Common myeloid progenitor, CD34-positive (primary cell): ENCODE results near the gene SHPK.

Experiments used
- CTCF ChIA-PET: fragments of 350-600 bp; sonication (Branson Sonifier 250); formaldehyde crosslinking; loops from one replicate; lab custom pipeline; 2021; ENCODE audit warnings: antibody characterized with exemption; lab: Charles Lee
- POLR2A ChIA-PET: fragments of 350-600 bp; sonication (Branson Sonifier 250); formaldehyde crosslinking; loops from one replicate; lab custom pipeline; 2021; ENCODE audit warnings: antibody characterized with exemption; lab: Charles Lee
- DNase-seq, 3 donors: peaks; one replicate each; pipeline versions ENCODE4 v3.0.0 to v3.0.0-alpha.2; 2013
- H3K27ac ChIP-seq, 2 experiments: 1 replicate in 1 of 2; 2 replicates in 1 of 2; pipeline ENCODE4 v1.7.0; 2013; ENCODE audit warnings: inconsistent platforms in 2 of 2, low read length in 2 of 2, mild to moderate bottlenecking in 2 of 2, low read depth in 1 of 2, moderate library complexity in 1 of 2; ENCODE audit not compliant: severe bottlenecking in 2 of 2, insufficient read depth in 1 of 2, poor library complexity in 1 of 2
- H3K27me3 ChIP-seq, 5 experiments: replicated peaks in 2 of 5; 1 replicate in 3 of 5; 2 replicates in 2 of 5; pipeline versions ENCODE4 v1.6.1 to v1.7.0; 2013; ENCODE audit warnings: low read length in 4 of 5, mild to moderate bottlenecking in 2 of 5, moderate library complexity in 2 of 5, inconsistent platforms in 1 of 5; ENCODE audit not compliant: insufficient read depth in 5 of 5, control insufficient read depth in 4 of 5
- H3K36me3 ChIP-seq, 4 experiments: 1 replicate in 2 of 4; 2 replicates in 2 of 4; pipeline versions ENCODE4 v1.6.1 to v1.7.0; 2013; ENCODE audit warnings: low read length in 3 of 4, control low read depth in 1 of 4, mild to moderate bottlenecking in 1 of 4; ENCODE audit not compliant: control insufficient read depth in 4 of 4, insufficient read depth in 4 of 4
- H3K4me1 ChIP-seq, 4 experiments: 1 replicate in 3 of 4; 2 replicates in 1 of 4; pipeline versions ENCODE4 v1.6.1 to v1.7.1; 2013; ENCODE audit warnings: low read length in 3 of 4, mild to moderate bottlenecking in 3 of 4, control low read depth in 1 of 4, inconsistent platforms in 1 of 4, moderate library complexity in 1 of 4; ENCODE audit not compliant: control insufficient read depth in 4 of 4, insufficient read depth in 4 of 4; ENCODE audit errors: control extremely low read depth in 1 of 4
- H3K4me3 ChIP-seq, 7 experiments: 1 replicate in 4 of 7; 2 replicates in 3 of 7; pipeline versions ENCODE4 v1.5.1 to v1.7.0; 2013; ENCODE audit warnings: mild to moderate bottlenecking in 7 of 7, low read length in 6 of 7, moderate library complexity in 6 of 7, inconsistent platforms in 2 of 7, low read depth in 2 of 7, control low read depth in 1 of 7; ENCODE audit not compliant: insufficient read depth in 4 of 7, control insufficient read depth in 1 of 7; ENCODE audit errors: extremely low read depth in 1 of 7
- H3K9me3 ChIP-seq, 5 experiments: 1 replicate in 4 of 5; 2 replicates in 1 of 5; pipeline versions ENCODE4 v1.6.1 to v1.7.1; 2013; ENCODE audit warnings: low read length in 4 of 5, mild to moderate bottlenecking in 2 of 5, inconsistent platforms in 1 of 5, low read depth in 1 of 5, moderate library complexity in 1 of 5; ENCODE audit not compliant: control insufficient read depth in 4 of 5, insufficient read depth in 2 of 5; ENCODE audit errors: control extremely low read depth in 1 of 5
- WGBS: methylation state at CpG from one replicate; pipeline ENCODE4 v1.1.5; 2013; ENCODE audit not compliant: insufficient coverage; 5-methylcytosine and 5-hydroxymethylcytosine counted together

SHPK gene

DNA sequence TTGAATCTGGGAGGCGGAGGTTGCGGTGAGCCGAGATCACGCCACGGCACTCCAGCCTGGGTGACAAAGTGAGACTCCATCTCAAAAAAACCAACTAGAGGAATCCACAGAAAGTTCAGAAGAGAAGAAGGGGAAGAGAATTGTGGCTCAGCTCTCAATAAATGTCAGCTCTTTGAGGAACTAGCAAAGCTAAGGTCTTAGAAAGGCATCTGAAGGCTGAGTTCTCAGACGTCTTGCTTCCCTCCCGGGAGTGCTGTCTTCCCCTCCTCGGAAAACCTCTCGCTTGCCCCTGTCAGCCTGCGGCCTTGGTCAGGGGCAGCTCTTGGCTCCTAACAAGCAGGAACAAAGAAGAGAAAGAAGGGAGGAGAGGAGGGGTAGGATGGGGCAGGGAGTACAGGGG is 5.3 kb downstream of the SHPK start:
- Histone ChIP-seq H3K27ac (no peak overlapping the region), H3K27me3 (no peaks in the 10 kb centered on the region), H3K36me3 (peaks cover 6 to 39% (median 27%) of the 10 kb centered on the region in 4 experiments), H3K4me3 (no peak overlapping the region), H3K4me1 (peaks cover 0 to 8% (median 5%) of the 10 kb centered on the region in 4 experiments), H3K9me3 (no peaks in the 10 kb centered on the region)
- no peak for DNase-seq
- ChIA-PET POLR2A (no interaction called here), CTCF (interaction anchor here (2.2 kb wide), 1 partner anchor 16 kb away, joined by 8 read pairs; no protein-coding TSS in a partner anchor)
- WGBS = 97% methylated on average over 5 of the region's 10 CpGs

DNA sequence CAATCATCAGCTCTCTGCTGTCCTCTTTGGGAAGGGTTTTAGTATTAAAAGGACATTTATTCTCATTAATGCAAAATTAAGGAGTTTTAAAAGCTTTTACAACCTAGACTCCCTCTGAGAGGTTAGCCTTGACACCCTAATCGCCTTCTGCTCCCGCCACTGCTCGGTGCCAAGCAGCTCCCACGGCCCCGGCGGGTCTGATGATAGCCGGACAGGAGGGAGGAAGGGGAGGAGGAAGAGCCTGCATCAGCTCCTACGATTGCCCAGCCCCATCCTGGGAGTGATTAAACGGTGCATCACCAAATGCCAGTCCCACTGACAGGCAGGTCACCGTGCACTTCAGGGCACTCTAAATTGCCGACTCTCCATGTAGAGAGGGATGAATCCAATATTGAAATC is 8.3 kb downstream of the SHPK start:
- H3K27me3 ChIP-seq = no peaks in the 10 kb centered on the region
- H3K36me3 ChIP-seq = peaks cover 11 to 59% (median 43%) of the 10 kb centered on the region in 4 experiments
- H3K27ac ChIP-seq = no peak overlapping the region
- H3K4me3 ChIP-seq = no peak overlapping the region
- no peak for DNase-seq
- CTCF ChIA-PET = interaction anchor here (0.6 to 0.9 kb wide), 3 partner anchors 9 to 200 kb away, joined by 3 read pairs; no protein-coding TSS in a partner anchor
- WGBS = 95% methylated on average over 7 of the region's 11 CpGs
- no peaks in the 10 kb centered on the region for H3K4me1 ChIP-seq
- POLR2A ChIA-PET = no interaction called here
- H3K9me3 ChIP-seq = no peaks in the 10 kb centered on the region

DNA sequence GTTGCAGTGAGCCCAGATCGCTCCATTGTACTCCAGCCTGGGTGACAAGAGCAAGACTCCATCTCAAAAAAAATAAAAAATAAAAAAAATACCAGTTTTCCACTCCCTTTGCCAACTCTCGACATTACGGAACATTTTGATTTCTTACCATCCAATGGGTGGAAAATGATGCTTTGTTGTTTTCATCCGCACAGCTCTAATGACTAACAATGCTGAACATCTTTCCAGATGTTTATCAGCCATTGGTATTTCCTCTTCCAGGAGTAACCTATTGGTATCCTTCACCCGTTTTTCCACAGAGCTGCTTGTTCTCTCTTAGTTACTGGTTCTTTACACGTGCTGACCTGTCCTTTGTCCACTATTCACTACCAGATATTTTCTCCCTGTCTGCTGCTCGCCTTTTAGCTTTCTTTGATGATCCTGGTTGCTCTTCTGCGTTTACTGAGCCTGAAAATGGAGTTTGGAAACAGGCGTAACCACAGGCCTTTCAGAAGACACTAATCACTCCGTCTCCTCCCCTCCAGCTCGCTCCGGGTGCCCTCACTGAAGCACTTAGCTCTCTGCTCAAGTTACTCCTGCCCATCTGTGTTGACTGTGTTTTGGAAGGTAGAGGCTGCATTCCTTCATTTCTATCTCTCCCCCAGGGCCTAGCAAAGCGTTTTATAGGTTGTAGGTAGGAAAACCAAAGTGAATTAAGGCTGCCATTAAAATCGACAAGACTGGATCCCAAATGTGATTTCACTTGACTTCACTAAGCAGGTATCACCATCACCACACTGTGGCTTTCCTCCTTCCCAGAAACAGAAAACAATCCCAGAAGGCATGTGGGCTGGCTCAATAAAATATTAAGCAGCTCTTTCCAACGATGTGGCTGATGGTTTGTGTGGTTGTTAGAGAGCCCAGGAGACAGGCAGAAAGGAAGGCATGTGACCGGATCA is 8.9 kb downstream of the SHPK start:
- Histone ChIP-seq H3K27ac (no peak overlapping the region), H3K36me3 (peaks cover 14 to 60% (median 43%) of the 10 kb centered on the region in 4 experiments), H3K27me3 (no peaks in the 10 kb centered on the region), H3K4me3 (no peak overlapping the region), H3K9me3 (no peaks in the 10 kb centered on the region), H3K4me1 (no peaks in the 10 kb centered on the region)
- 84% methylated on average over 10 of the region's 16 CpGs for WGBS
- DNase-seq = no peak
- ChIA-PET POLR2A (no interaction called here), CTCF (interaction anchor here (0.6 to 0.9 kb wide), 3 partner anchors 10 to 201 kb away, joined by 3 read pairs; no protein-coding TSS in a partner anchor)

DNA sequence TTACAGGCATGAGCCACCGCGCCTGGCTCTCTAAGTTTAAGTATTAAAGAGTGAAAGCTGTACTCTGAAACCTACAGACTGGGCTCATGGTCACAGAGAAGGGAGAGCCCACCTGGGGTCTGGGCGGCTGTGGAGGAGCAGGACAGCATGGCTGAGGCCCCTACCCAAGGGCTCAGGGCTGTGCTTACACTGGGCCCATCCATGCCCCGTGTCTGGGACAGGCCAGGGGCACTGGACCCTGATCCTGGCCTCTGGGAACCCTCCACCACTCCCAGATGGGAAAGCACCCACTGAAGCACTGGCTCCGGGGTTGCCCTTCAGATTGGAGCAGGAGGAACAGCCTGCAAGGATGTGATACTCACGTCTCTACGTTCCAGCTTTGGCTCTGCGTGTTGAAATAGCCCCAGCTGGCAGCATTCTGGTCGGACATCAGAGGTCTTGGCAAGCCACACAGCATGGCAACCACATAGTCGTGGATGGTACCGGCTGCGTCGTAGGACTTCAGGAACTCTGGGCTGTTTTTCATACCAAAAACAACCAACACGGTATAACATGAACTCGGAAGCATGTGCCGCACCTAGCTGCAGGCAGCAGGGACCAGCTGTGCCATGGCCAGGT is 13.0 kb downstream of the SHPK start:
- ChIA-PET CTCF (interaction anchor here (1.2 kb wide), 1 partner anchor 13 kb away, joined by 3 read pairs; the partner anchor contains the start of genes CTNS and SHPK), POLR2A (no interaction called here)
- Histone ChIP-seq H3K9me3 (peaks cover 0 to 9% (median 0%) of the 10 kb centered on the region in 5 experiments), H3K27me3 (no peaks in the 10 kb centered on the region), H3K27ac (no peak overlapping the region), H3K4me3 (no peak overlapping the region), H3K36me3 (peaks cover 20 to 74% (median 48%) of the 10 kb centered on the region in 4 experiments), H3K4me1 (no peaks in the 10 kb centered on the region)
- 96% methylated on average over 14 of the region's 16 CpGs for WGBS
- no peak for DNase-seq

DNA sequence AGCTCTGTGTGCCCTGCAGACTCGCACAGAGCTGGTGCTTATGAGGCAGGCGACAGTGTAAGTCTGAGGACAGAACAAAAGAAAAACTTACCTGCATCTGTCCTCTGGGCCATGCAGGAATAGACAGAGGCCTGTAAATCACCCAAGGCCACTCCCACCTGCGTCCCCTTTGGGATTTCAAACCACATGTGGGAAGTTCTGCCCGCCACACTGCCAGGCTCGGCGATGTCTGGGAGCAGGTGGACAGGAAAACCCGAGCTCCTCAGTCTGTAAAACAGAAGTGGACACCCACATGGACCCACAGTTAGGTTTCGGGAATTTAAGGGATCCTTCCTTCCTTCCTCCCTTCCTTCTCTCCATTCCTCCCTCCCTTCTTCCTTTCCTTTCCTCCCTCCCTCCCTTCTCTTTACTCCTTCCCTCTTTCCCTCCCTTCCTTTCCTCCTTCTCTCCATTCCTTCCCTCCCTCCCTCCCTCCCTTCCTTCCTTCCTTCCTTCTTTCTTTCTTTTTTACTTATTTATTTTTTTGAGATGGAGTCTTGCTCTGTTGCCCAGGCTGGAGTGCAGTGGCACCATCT is 14.8 kb downstream of the SHPK start:
- DNase-seq = no peak
- Histone ChIP-seq H3K27me3 (no peaks in the 10 kb centered on the region), H3K27ac (no peak overlapping the region), H3K4me3 (no peak overlapping the region), H3K4me1 (no peaks in the 10 kb centered on the region), H3K9me3 (peaks cover 1 to 21% (median 7%) of the 10 kb centered on the region in 5 experiments), H3K36me3 (peaks cover 24 to 77% (median 49%) of the 10 kb centered on the region in 4 experiments)
- ChIA-PET POLR2A (interaction anchor here (0.5 kb wide), 1 partner anchor 759 kb away, joined by 3 read pairs; no protein-coding TSS in a partner anchor), CTCF (interaction anchor here (0.5 kb wide), 1 partner anchor 798 kb away, joined by 3 read pairs; no protein-coding TSS in a partner anchor)
- WGBS = 96% methylated on average over 7 of the region's 8 CpGs

DNA sequence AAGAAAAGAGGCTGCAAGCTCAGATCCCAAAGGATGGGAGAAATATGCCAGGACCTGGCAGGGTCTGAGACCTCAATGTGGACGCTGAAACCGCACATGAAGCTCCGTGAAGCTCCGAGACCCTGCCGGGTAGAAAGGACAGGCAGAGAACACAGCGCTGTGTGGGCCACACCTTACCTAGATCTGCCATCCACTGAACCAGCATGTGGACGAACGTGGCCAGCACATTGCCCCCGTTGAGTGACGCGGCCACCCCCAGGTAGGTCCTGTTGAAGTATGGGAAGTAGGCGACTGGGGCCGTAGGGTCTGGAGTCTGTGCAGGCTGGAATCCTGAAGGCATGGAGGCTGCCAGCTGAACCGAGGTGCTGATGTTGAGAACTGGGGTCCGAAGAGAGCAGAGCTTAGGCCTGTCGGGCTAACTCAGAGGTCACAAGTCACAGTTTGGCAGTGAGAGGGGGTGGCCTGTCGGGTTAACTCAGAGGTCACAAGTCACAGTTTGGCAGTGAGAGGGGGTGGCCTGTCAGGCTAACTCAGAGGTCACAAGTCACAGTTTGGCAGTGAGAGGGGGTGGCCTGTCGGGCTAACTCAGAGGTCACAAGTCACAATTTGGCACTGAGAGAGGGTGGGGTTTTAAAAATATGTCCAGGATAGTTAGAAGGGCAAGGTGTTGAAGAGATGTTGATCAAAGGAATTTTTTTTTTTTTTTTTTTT is 20.7 kb downstream of the SHPK start:
- 97% methylated on average over 16 of the region's 18 CpGs for WGBS
- H3K4me3 ChIP-seq = no peak overlapping the region
- peaks cover 16 to 73% (median 46%) of the 10 kb centered on the region in 4 experiments for H3K36me3 ChIP-seq
- CTCF ChIA-PET = no interaction called here
- H3K9me3 ChIP-seq = peaks cover 1 to 21% (median 7%) of the 10 kb centered on the region in 5 experiments
- no peak overlapping the region for H3K27ac ChIP-seq
- H3K27me3 ChIP-seq = no peaks in the 10 kb centered on the region
- H3K4me1 ChIP-seq = no peaks in the 10 kb centered on the region
- POLR2A ChIA-PET = no interaction called here
- DNase-seq = no peak
